Epithelial cell of esophagus (primary cell): Measurements from ENCODE around the gene ARFGAP1.

Experiments used
- DNase-seq: peaks from one replicate; pipeline ENCODE4 v3.0.0; 2010; ENCODE audit warnings: low read depth
- H3K4me3 ChIP-seq: 2 replicates; pipeline ENCODE4 v1.5.1; 2011; ENCODE audit warnings: mild to moderate bottlenecking, low read length, control low read depth
- TF ChIP-seq, protein P1 (sequence below): IDR thresholded peaks from 2 replicates; pipeline ENCODE4 v1.5.1; 2011; ENCODE audit warnings: low read depth, mild to moderate bottlenecking, low read length, control low read depth, inconsistent platforms; ENCODE audit not compliant: insufficient read depth; ENCODE audit errors: missing control alignments

Gene ARFGAP1

DNA sequence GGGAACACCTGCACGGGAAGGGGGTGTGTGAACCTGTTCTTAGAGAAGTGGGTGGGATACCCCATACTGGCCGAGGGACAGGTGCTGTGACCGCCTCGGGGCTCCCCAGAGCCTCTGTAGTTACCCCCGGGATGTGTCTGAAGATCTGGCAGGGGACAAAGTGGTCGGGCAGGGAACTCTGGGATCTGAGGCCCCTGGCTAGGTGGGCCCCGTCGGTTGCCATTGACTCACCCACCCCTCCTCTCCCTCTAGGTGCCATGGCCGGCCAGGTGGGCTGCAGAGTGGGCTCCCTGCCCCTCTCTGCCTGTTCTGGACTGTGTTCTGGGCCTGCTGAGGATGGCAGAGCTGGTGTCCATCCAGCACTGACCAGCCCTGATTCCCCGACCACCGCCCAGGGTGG, 32.6 kb upstream of the ARFGAP1 start:
- TF ChIP-seq, protein P1, sequence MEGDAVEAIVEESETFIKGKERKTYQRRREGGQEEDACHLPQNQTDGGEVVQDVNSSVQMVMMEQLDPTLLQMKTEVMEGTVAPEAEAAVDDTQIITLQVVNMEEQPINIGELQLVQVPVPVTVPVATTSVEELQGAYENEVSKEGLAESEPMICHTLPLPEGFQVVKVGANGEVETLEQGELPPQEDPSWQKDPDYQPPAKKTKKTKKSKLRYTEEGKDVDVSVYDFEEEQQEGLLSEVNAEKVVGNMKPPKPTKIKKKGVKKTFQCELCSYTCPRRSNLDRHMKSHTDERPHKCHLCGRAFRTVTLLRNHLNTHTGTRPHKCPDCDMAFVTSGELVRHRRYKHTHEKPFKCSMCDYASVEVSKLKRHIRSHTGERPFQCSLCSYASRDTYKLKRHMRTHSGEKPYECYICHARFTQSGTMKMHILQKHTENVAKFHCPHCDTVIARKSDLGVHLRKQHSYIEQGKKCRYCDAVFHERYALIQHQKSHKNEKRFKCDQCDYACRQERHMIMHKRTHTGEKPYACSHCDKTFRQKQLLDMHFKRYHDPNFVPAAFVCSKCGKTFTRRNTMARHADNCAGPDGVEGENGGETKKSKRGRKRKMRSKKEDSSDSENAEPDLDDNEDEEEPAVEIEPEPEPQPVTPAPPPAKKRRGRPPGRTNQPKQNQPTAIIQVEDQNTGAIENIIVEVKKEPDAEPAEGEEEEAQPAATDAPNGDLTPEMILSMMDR: no peak
- no peak overlapping the region for H3K4me3 ChIP-seq
- DNase-seq: no peak

DNA sequence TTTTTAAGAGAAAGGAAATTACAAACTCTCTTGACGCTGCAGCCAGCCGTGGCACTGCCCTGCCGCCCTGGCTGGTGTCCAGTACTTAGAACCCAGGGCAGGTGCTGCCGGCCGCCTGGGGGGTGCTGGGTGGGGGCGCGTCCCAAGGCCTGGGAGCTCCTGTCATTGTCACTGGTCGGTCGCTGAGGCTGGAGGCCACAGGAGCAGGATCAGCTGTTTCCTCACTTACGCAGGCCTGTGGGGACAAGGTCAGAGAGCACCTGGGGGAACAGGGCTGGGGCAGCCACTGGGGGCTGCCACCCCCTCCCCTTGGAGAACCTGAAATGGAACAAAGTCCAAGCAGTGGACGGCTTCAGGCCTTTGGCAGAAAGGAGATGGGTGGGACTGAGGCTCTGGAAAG, 31.3 kb upstream of the ARFGAP1 start:
- TF ChIP-seq, protein P1: no peak
- no peak overlapping the region for H3K4me3 ChIP-seq
- no peak for DNase-seq

DNA sequence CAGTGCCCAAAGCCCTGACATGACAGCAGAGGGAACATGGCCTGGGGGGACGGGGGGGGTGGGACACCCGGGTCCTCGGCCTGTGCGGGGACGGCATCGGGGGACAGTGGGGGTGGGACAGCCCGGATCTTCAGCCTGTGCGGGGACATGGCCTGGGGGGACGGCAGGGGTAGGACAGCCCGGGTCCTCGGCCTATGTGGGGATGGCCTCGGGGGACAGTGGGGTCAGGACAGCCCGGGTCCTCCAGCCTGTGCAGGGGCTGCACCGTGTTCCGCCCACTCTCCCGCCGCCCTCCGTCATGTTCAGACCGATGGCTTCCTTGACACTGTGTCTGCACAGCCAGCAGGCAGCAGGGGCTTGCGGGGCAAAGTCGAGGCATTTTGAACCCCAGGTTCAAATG, 29.9 kb upstream of the ARFGAP1 start:
- TF ChIP-seq, protein P1: no peak
- no peak for DNase-seq
- no peak overlapping the region for H3K4me3 ChIP-seq

DNA sequence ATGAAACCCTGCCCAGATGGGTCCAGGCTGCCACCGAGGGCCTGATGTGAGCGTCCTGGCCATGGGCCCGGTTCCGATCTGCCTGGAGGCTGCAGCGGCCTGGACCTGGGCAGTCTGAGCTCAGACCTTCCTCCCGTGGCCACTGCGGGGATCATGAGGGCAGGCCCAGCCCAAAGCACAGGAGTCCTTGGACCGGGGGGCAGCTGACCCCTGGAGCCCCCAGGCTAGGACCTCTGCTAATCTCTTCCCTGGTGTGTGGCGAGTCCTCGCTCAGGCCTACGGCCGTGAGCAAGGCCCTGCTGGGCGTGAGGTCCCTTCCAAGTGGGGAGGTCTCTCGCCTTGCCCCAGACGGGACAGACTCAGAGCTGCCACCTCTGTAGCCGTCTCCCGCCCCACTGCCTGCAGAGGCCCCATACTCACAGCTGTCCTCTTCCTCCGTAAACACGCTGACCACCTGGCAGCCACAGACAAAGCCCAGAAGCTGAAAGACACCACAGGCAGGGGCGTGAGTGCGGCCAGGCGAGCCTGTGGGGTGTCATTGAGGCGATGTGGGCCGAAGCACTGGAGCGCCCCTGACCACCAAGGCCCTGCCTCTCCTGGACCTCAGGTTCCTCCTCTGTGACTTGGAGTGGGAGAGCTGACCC, 28.9 kb upstream of the ARFGAP1 start:
- no peak overlapping the region for H3K4me3 ChIP-seq
- no peak for DNase-seq
- TF ChIP-seq, protein P1: no peak

DNA sequence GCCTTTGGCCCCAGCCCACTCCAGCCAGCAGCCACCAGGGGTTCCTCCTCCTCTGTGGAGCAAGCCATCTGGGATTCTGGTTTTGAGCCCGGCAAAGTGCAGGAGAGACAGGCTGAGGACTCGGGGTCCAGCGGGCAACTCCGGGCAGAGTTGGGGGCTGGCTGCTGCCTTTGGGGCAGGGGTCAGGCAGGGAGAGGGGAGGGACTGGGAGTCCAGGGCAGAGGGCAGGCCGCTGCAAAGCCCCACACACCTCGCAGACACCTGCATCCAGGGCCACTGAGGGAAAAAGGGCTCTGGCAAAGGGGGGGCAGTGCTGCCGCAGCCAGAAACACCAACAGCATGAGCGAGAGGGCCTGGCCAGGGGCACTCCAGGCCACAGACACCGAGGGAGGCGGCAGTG, 28.1 kb upstream of the ARFGAP1 start:
- no peak overlapping the region for H3K4me3 ChIP-seq
- DNase-seq: no peak
- TF ChIP-seq, protein P1: no peak

DNA sequence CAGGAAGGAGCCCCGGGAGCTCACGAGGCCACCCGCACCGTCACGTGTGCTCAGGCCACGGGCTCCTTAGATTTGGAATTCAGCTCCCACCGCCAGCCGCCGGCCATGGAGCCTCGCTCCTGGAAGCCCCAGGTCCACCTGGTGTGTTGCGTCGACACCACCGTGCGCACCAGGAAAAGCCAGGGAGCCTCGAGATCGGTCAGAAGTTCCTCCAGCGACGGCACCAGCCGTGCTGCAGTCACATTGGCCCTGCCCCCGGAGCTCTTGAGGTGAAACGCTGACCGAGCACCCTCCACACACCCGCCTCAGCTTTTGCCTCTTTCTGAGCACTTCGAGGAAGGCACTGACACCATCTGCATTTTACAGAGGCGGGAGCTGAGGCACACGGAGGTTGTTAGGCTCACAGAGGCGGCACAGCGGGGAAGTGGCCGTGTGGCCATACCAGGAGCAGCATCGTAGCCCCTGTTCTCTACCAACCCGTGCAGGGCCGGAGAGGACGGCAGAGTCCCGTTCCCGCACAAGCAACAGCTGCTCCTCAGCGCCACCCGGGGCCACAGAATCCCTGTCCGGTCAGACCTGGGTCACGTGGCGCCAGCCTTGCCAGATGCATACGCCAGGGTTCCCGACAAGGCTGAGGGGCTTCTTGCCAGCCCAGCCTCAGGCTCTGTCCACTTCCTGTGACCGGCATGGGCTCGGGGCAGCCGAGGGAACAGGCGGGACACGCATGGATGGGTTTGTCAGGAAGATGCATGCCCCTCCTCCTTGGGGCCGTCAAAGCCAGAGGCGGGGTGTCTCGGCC, 25.9 kb upstream of the ARFGAP1 start:
- TF ChIP-seq, protein P1: no peak
- no peak for DNase-seq
- no peak overlapping the region for H3K4me3 ChIP-seq
